ENCODE results near the gene ANKRD34B.

GRCh38 chr5:80555099-80555498 is 15.0 kb downstream of the ANKRD34B start:
- TF ChIP-seq SP1 (IDR thresholded peaks at IDR 0.05) (no peak), FOXM1 (IDR thresholded peaks at IDR 0.05; ENCODE audit: borderline replicate concordance) (no peak), SUZ12 (IDR thresholded peaks at IDR 0.05) (no peak), FOXK2 (IDR thresholded peaks at IDR 0.05) (no peak), NFRKB (IDR thresholded peaks at IDR 0.05) (no peak), ELF4 (IDR thresholded peaks at IDR 0.05) (no peak), BHLHE40 (IDR thresholded peaks at IDR 0.05; ENCODE audit: borderline replicate concordance) (no peak)

Measured in HEK293T (cell line).